Hepatocyte (in vitro differentiated cells): ENCODE data around the gene MAP3K5.

Source experiments
- CTCF ChIP-seq: fragments of 200-600 bp; sonication (generic); IDR thresholded peaks from 2 replicates; pipeline ENCODE4 v1.5.1; 2016; ENCODE audit warnings: antibody characterized with exemption, mild to moderate bottlenecking; ENCODE audit not compliant: poor library complexity
- EZH2 ChIP-seq: fragments of 200-600 bp; sonication (generic); IDR thresholded peaks from 2 replicates; pipeline ENCODE4 v1.6.1; 2016; ENCODE audit warnings: antibody characterized with exemption, mild to moderate bottlenecking, borderline replicate concordance
- EZH2phosphoT487 ChIP-seq: fragments of 200-600 bp; sonication (generic); IDR thresholded peaks from one replicate; pipeline ENCODE4 v1.6.1; 2018; ENCODE audit warnings: antibody characterized with exemption, mild to moderate bottlenecking, low read depth, moderate library complexity; ENCODE audit not compliant: unreplicated experiment, severe bottlenecking

DNA sequence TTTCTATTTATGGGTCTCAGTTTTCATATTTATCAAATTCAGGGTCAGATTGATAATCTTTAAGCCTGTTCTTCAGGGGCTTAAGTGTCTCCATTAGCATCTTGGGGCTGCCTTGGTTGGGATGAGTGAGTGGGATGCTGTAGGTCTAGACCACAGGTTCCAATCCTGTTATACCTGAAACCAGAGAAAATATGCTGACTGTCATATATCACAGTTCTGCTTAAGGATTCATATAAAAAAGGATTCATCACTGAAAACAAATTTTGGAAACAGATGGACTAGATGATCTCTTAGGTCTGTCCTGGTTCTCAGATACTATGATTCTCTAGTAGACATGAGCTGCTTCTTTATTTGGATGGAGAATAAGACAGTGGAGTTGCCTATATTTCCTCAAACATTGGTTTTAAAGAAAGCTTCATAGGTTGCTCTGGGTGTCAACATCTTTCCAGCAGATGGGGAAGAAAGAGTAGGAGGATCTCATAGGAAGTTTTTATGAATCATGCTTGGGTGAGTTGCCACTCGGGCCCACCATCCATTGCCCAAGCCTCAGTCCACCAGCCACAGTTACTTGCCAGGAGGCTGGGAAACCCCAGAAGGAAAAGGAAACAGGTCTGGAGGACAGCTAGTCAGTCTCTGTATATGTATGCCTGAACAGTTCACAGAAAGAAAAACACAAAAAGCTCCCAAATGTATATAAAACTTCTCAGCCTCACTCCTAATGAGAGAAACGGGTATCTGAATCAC is 199.2 kb downstream of the MAP3K5 start:
- TF ChIP-seq CTCF, result no peak
- no peak for TF ChIP-seq EZH2
- TF ChIP-seq EZH2phosphoT487, result no peak
